ENCODE results near the gene MUC12. TPM values are rescaled to one million over a fixed set of nuclear protein-coding genes. Genes with fewer than 3 reads are reported as not detected.
"Not testable (repeated sequence)": the region's sequence is repeated elsewhere in the genome, so short reads cannot be mapped to it uniquely, and the experiment has no call there.

Gene MUC12
- polyA plus RNA-seq (ENCODE audit: insufficient read length): 0.27 TPM

- no peak for DNase-seq
Observed at GRCh38 chr7:100969066-100969615, at the start of gene MUC12. Gene MUC12, plus strand, starts transcription at chr7:100969565. Its CDS starts 58 bp downstream, at chr7:100969623.

- not testable (repeated sequence) for DNase-seq
Observed at GRCh38 chr7:100919779-100920437, 49.5 kb upstream of the MUC12 start.

- no peak for DNase-seq
Observed at GRCh38 chr7:100921039-100921438, 48.3 kb upstream of the MUC12 start.

GRCh38 chr7:100923616-100924015 is 45.7 kb upstream of the MUC12 start:
- DNase-seq: not testable (repeated sequence)

- no peak for DNase-seq
Observed at GRCh38 chr7:100929808-100930174, 39.6 kb upstream of the MUC12 start.

GRCh38 chr7:100933734-100934133 is 35.6 kb upstream of the MUC12 start:
- DNase-seq: no peak

- DNase-seq: not testable (repeated sequence)
Observed at GRCh38 chr7:100935381-100935780, 34.0 kb upstream of the MUC12 start.

GRCh38 chr7:100936167-100936566 is 33.2 kb upstream of the MUC12 start:
- not testable (repeated sequence) for DNase-seq

- DNase-seq: no peak
Observed at GRCh38 chr7:100942045-100942774, 27.2 kb upstream of the MUC12 start.

- DNase-seq: no peak
Observed at GRCh38 chr7:100943693-100944092, 25.7 kb upstream of the MUC12 start.

- no peak for DNase-seq
Observed at GRCh38 chr7:100944138-100944537, 25.2 kb upstream of the MUC12 start.

- no peak for DNase-seq
Observed at GRCh38 chr7:100946111-100946510, 23.3 kb upstream of the MUC12 start.

- DNase-seq: no peak
Observed at GRCh38 chr7:100946766-100947365, 22.5 kb upstream of the MUC12 start.

GRCh38 chr7:100947792-100948191 is 21.6 kb upstream of the MUC12 start:
- no peak for DNase-seq

- no peak for DNase-seq
Observed at GRCh38 chr7:100949227-100949932, 20.0 kb upstream of the MUC12 start, which contains the start of gene MUC3A. Gene MUC3A, plus strand, starts transcription at chr7:100949534. Its CDS starts 91 bp downstream, at chr7:100949625.

- no peak for DNase-seq
Observed at GRCh38 chr7:100949933-100950443, 19.4 kb upstream of the MUC12 start.

GRCh38 chr7:100951172-100951571 is 18.2 kb upstream of the MUC12 start:
- DNase-seq: no peak

GRCh38 chr7:100951888-100952560 is 17.3 kb upstream of the MUC12 start:
- no peak for DNase-seq

- DNase-seq: no peak
Observed at GRCh38 chr7:100952641-100953040, 16.7 kb upstream of the MUC12 start.

GRCh38 chr7:100957832-100958421 is 11.4 kb upstream of the MUC12 start:
- no peak for DNase-seq

- DNase-seq: no peak
Observed at GRCh38 chr7:100959894-100960293, 9.5 kb upstream of the MUC12 start.
